ENCODE results near the gene CALB2. TPM values are rescaled to one million over a fixed set of nuclear protein-coding genes. Genes with fewer than 3 reads are reported as not detected.

The CALB2 gene
- total and polyA plus RNA-seq, 2 of the 13 experiments (the other 11 are each of a cell fraction or from before 2014, with no cell fraction given), result 0.37 to 0.40 TPM

DNA sequence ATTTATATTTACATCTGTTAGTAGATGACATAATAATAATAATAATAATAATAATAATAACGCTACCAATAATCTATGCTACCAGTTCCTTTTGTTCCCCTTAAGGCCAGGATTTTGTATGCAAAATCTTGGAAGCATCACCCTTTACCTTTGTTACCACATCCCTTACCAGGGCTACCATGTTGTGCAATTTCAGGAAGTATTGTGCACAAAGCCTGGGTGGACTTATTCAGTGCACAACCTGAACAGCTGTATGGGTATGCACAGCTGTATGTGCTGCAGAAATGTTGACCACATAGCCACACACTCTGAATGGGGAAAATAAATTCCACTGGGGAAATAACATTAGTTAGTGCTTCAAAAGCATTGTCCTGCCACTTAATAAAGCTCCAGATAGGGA is 19.9 kb upstream of the CALB2 start (continued):
- TF ChIP-seq, protein P1, sequence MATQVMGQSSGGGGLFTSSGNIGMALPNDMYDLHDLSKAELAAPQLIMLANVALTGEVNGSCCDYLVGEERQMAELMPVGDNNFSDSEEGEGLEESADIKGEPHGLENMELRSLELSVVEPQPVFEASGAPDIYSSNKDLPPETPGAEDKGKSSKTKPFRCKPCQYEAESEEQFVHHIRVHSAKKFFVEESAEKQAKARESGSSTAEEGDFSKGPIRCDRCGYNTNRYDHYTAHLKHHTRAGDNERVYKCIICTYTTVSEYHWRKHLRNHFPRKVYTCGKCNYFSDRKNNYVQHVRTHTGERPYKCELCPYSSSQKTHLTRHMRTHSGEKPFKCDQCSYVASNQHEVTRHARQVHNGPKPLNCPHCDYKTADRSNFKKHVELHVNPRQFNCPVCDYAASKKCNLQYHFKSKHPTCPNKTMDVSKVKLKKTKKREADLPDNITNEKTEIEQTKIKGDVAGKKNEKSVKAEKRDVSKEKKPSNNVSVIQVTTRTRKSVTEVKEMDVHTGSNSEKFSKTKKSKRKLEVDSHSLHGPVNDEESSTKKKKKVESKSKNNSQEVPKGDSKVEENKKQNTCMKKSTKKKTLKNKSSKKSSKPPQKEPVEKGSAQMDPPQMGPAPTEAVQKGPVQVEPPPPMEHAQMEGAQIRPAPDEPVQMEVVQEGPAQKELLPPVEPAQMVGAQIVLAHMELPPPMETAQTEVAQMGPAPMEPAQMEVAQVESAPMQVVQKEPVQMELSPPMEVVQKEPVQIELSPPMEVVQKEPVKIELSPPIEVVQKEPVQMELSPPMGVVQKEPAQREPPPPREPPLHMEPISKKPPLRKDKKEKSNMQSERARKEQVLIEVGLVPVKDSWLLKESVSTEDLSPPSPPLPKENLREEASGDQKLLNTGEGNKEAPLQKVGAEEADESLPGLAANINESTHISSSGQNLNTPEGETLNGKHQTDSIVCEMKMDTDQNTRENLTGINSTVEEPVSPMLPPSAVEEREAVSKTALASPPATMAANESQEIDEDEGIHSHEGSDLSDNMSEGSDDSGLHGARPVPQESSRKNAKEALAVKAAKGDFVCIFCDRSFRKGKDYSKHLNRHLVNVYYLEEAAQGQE (IDR thresholded peaks at IDR 0.05; ENCODE audit: borderline replicate concordance in 1 of 2, low read depth in 1 of 2, low read length in 2 of 2), result no peak
- no peak for TF ChIP-seq GATAD2A (CRISPR knock-in tag; IDR thresholded peaks at IDR 0.05)
- no peak for TF ChIP-seq CBFB (CRISPR knock-in tag; IDR thresholded peaks at IDR 0.05)
- TF ChIP-seq, protein P2, sequence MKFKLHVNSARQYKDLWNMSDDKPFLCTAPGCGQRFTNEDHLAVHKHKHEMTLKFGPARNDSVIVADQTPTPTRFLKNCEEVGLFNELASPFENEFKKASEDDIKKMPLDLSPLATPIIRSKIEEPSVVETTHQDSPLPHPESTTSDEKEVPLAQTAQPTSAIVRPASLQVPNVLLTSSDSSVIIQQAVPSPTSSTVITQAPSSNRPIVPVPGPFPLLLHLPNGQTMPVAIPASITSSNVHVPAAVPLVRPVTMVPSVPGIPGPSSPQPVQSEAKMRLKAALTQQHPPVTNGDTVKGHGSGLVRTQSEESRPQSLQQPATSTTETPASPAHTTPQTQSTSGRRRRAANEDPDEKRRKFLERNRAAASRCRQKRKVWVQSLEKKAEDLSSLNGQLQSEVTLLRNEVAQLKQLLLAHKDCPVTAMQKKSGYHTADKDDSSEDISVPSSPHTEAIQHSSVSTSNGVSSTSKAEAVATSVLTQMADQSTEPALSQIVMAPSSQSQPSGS (CRISPR knock-in tag; IDR thresholded peaks at IDR 0.05), result no peak
- TF ChIP-seq EEA1 (CRISPR knock-in tag; IDR thresholded peaks at IDR 0.05; ENCODE audit: borderline replicate concordance), result no peak
- peak; percentile 81 for TF ChIP-seq CEBPB (IDR thresholded peaks at IDR 0.05; ENCODE audit: borderline replicate concordance, low read depth, low read length)
- TF ChIP-seq ZNF33B (CRISPR knock-in tag; IDR thresholded peaks at IDR 0.05), result no peak
- no peak for TF ChIP-seq ZNF782 (CRISPR knock-in tag; IDR thresholded peaks at IDR 0.05; ENCODE audit: borderline replicate concordance)
- no peak for TF ChIP-seq SP4 (CRISPR knock-in tag; IDR thresholded peaks at IDR 0.05)
- TF ChIP-seq, protein P3, sequence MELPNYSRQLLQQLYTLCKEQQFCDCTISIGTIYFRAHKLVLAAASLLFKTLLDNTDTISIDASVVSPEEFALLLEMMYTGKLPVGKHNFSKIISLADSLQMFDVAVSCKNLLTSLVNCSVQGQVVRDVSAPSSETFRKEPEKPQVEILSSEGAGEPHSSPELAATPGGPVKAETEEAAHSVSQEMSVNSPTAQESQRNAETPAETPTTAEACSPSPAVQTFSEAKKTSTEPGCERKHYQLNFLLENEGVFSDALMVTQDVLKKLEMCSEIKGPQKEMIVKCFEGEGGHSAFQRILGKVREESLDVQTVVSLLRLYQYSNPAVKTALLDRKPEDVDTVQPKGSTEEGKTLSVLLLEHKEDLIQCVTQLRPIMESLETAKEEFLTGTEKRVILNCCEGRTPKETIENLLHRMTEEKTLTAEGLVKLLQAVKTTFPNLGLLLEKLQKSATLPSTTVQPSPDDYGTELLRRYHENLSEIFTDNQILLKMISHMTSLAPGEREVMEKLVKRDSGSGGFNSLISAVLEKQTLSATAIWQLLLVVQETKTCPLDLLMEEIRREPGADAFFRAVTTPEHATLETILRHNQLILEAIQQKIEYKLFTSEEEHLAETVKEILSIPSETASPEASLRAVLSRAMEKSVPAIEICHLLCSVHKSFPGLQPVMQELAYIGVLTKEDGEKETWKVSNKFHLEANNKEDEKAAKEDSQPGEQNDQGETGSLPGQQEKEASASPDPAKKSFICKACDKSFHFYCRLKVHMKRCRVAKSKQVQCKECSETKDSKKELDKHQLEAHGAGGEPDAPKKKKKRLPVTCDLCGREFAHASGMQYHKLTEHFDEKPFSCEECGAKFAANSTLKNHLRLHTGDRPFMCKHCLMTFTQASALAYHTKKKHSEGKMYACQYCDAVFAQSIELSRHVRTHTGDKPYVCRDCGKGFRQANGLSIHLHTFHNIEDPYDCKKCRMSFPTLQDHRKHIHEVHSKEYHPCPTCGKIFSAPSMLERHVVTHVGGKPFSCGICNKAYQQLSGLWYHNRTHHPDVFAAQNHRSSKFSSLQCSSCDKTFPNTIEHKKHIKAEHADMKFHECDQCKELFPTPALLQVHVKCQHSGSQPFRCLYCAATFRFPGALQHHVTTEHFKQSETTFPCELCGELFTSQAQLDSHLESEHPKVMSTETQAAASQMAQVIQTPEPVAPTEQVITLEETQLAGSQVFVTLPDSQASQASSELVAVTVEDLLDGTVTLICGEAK (IDR thresholded peaks at IDR 0.05), result no peak
- TF ChIP-seq, protein P3 (CRISPR knock-in tag; IDR thresholded peaks at IDR 0.05), result no peak
- TF ChIP-seq TEAD3 (CRISPR knock-in tag; optimal IDR thresholded peaks at IDR 0.05; ENCODE audit: borderline replicate concordance), result no peak
- TF ChIP-seq ZNF570 (CRISPR knock-in tag; IDR thresholded peaks at IDR 0.05; ENCODE audit: borderline replicate concordance), result no peak
- no peak for TF ChIP-seq XBP1 (CRISPR knock-in tag; IDR thresholded peaks at IDR 0.05)
- TF ChIP-seq TOE1 (CRISPR knock-in tag; IDR thresholded peaks at IDR 0.05), result no peak
